Esophagus mucosa (tissue), 1 donor: ENCODE measurements around the gene GPC5. TPM values are rescaled to one million over a fixed set of nuclear protein-coding genes. Genes with fewer than 3 reads are reported as not detected.

Source experiments
- ATAC-seq: fragments of 200-7000 bp; cut with Tn5 transposase; one replicate; pipeline ENCODE4 v1.9.1; 2020
- total RNA-seq: library from RNA; stranded (reverse); gene quantifications from one replicate; pipeline ENCODE4 v1.2.4, GENCODE V29; 2023
- donor health status: DM: yes; HTN: yes; CAD: no.

Gene GPC5
- total RNA-seq, 1 donor from 2014 or later = not detected

DNA sequence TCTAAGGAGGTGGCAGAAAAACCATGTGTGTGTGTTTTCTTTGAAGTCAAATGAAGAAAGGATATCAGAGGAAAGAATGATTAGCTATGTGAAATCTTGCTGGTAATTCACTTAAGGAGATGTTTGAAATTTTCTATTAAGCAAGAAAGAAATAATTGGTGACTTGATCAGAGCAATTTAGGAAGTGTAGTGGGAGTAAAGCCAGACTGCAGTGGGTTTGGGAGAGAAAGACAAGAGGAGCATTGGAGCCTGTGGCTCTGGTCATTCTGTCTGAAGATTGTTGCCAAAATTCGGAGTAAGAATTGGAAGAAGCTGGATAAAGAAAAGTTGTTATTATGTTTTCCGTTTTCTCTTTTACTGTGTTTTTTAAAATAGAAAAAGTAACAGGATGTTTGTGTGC lies 640.5 kb downstream of the GPC5 start:
- no peak for ATAC-seq

DNA sequence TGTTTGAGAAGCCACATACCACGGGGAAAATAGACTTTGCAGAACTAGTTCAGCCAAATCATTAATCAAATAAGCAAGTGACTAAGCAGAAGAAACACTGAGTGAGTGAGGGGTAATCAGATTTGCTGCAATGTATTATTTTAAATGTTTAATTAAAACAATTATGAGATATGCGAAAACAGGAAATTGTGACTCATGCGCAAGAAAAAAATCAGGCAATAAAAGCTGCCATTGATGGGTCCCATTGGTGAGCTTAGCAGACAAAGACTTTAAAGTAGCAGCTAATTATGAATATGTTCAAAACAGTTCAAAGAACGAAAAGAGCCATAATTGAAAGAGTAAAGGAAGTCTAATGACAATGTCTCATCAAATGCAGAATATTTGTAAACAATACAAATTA lies 644.1 kb downstream of the GPC5 start:
- ATAC-seq = no peak

DNA sequence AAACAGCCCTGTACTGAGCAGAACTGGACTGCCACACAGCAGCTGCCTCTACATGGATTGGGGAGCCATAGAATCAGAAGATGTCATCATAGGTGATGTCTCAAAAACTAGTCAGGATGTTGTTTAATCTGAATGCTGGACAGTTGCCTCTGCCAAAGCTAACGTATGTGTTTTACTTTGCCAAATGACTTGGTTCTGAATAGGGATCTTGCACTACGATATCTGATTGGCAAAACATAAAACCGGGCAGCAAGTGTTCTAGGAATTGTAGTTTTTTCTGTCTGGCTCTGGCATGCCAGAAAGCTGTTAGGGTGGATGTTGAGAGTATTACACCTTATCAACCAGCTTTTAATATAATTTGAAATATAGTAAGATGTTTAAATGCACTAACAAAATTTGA lies 645.9 kb downstream of the GPC5 start:
- ATAC-seq = no peak

DNA sequence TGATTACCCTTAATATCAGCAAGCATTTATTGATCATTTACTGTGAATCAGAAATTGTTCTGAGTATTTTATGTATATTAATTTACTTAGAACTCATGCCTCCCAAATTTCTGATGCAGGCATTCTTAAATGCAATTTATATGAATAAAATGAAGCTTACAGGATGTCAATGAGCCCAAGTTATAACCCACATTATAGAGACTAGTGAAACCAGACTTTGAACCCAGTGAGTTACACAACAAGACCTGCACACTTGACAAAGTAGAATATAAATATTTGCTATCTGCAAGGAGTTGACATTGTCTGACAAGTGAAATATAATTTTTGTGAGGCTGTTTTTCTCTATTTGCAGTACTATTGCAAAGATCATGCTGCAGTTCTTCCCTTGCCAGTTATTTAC lies 656.0 kb downstream of the GPC5 start:
- ATAC-seq = no peak

DNA sequence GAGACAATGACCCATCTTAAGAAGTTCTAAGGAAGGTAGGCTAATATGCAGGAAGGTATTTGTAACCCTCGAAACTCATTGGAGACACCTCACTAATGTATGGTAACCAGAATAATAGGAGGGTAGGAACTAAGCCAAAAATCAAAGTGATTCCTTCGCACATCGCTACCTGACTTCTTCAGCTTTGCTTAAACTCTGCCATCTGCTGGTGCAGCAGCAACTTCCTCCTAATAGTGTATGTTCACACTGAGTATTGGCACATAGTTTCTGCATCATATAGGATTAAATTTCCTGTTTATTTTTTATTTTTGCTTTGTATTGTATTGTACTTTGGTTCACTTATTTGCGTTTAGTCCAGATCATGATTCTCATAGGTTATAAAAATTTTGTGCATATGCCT lies 676.2 kb downstream of the GPC5 start:
- no peak for ATAC-seq

DNA sequence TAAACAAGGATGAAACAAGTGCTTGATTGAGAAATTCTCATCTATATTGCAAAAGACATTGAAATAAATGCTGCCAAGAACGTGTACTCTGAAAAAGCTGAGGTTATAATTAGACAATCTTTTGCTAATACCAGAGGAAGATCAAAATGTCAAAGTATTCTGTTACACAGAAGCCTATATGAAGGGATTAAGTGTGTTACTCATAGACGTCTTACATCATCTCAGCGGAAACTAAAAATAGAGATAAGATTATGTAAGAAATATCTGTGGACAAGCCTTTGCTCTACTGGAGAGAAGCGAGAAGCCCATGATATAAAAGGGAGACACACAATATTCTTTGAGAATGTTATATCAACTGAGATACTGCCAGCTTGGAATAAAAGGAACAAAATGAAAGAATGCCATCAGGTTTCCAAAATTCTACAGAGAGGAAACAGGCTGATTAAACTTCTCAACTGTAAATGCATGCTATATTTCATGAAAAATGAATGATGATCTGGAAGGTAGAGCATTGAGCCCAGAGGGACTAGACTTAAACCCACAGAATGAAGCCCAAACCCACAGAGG lies 699.0 kb downstream of the GPC5 start:
- ATAC-seq = no peak

DNA sequence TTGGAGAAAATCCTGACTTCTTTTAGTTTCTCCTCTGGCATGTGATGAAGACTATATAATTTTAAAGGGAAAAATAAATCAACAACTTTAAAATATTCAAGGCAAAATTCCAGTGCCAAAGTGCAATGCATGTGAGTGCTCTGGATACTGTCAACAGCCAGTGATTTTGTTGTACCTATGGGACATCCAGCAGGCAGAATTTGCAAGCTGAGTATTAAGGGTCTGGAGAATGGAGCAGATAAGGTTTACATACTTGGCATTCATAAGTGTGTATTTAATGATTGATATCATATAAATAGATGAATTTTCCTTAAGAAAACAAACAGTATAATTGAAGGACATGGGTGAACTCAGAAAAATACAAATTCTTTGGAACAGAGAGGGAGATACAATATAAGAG lies 703.4 kb downstream of the GPC5 start:
- ATAC-seq = no peak

DNA sequence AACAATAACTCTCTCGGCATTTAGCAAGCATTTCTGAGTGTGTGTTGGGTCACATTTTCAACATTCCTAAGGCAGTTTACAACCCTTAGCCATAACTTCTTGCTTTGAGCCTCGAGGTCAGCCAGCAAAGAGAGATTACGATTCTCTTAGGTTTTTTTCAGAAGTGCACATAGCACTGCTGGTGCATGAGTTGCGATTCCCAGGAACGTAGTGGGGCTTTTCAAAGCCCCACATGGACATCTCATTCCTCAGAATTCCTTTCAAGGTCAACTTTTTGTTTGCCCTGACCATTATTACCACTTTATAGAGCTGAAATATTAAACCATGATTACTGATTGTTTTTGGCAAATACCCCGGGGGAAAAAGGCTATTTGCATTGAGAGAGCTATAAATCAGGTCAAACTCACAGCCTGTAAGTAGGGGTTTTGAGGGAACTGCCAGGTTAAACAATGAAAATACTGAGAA lies 705.3 kb downstream of the GPC5 start:
- ATAC-seq = no peak

DNA sequence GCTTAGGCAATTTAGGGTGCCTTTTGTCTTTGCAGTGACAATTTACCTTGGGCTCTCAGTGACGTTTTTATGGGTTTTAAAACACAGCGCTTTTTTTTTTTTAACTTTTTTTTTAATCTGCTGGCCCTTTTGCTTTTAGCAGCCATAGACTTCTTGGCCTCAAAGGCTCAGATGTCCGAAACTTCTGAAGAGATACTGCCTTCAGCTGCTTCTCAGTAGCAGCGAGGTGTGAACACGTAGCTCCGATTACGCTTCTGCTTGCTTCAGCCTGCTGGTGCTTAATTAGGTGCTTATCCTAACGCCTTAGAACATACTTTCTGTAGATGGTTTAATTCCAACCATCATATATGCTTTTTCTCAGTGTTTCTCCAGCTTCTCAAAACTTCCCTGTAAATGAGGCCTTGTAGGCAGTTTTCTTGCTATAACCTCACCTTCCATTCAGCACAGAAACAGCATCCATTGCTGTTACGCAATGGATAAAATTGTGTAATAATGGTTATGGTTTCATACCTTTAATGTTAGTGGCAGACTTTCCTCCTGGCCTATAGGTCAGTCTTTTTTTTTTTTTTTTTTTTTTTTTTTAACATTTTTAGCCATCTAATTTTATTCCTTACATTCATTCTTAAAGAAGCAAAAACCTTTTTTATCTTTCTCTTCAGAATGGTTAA lies 723.9 kb downstream of the GPC5 start:
- no peak for ATAC-seq

DNA sequence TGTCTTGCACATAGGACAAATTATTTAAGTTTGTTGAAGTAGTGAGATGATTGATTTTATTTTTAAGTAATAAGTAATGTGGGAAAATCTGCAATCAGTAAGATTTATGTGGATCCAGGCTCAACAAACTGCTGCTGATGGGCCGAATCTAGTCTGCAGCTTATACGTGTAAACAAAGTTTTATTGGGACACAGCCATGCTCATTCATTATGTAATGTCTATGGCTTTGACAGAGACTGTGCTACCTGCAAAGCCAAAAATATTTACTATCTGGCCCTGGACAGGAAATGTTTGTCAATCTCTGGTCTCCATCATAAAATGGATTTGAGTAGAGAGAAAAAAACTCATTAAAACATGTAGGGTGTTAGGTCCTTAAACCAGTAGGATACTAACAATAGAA lies 728.0 kb downstream of the GPC5 start:
- ATAC-seq = no peak

DNA sequence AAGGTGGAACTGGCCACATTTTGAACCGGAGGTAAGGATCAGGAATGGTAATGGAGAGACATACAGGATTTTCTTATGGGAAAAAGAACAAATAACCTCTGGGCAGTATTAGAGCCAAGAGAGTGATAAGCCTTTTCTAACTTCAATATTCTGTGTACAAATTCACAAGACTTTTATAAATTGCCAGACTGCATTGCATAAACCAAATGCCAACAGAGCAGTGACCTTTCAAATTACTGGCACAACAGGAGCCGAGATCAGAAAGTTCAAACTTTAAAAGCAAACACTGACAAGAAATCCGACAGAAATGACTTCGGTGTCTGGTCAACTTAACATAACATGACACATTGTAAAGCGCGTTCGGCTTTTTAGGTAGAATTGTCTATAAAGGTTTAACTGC lies 737.1 kb downstream of the GPC5 start:
- no peak for ATAC-seq

DNA sequence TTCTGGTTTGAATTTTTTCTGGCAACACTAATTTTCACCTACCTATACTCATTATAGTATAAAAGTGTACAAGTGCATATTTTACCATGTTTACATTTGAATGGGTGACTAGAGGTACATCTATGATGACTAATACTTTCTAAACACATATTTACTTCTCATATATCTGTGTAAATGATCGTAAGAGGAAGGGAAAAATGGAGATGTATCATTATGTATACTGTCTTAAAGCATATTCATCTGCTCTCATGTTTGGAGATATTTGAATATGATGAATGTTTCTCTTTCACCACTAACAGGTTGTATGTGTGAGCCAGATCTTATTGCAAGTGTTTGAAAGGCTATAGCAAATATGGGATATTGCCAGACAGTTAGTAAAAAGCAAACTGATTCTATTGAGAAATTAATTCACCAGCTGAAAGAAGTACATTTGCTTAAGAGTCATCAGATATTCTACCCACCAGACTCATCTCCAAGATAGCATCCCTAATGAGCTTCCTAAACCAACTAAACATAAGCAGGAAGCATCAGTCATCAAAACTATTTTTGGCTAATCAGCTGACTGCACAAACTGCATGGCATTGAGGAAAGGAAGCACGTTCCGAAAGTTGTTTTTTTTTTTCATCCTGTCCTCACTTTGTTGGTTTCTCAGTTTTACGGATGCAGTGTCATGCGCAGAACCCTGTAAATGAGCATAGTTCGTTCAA lies 738.2 kb downstream of the GPC5 start:
- ATAC-seq = no peak

DNA sequence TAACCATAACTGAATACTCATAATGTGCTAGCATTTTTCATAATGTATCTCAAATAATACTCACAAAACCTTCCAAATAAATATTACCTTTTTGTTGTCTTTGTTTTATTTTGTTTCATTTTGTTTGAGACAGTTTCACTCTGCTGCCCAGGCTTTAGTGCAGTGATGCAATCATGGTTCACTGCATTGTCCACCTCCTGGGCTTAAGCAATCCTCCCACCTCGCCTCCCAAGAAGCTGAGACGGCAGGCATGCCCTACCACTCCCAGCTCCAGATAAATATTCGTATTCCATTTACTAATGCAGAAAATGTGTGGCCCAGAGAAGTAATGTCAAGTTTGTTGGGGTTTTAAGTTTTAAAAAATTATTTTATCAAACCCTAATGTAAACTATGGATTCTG lies 739.1 kb downstream of the GPC5 start:
- ATAC-seq = no peak

DNA sequence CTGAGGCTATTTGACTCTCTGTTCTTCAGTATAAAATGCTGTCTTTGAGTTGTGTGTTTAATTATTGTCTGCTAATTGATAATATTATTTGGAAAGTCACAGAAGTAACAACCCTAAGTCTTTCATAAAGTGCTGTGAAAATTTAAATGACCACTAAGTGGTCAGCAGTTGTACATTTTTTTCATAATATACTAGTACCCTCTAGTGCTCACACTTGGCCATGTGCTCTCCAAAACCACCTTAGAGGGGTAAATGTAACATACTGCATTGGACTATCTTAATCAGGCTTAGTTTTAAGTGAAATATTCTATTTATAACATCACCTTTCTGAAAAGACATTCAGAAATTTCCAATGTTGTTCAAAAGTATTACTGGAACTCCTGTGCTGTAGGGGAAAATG lies 745.3 kb downstream of the GPC5 start:
- ATAC-seq = no peak

DNA sequence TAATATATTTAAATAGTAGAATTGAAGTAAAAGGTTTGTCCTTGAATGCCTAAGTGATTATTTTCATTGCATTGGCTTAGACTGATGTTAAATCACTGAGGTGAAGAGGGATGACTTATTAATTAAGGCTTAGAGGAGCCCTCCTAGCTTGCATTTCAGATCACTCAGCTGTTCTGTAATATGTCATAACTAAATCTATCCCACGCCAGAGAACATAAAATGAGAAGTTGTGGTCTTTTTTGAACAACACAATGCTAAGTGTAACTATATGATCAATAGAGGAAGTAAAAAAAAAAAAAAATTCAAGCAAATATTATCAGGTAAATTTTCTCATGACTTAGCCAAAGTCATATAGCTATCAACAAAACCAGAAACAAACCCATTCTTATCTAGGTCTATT lies 752.2 kb downstream of the GPC5 start:
- no peak for ATAC-seq

DNA sequence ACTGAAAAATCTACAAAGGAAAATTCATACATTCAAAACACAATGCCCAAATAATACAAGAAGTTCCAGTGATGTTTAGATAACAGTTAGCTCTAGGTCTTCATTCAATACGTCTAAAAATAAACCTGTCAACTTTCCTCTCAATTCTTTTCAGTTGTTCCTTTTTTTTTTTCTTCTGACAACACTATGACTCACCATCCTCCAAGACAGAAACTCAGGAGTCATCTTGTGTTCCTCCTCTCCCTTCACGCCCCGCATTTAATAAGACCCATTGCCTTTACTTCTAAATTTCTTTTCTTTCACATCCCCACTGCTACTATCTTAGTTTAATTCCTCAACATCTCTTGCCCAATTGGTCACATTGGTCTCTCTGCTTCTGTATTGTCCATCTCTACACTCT lies 759.9 kb downstream of the GPC5 start:
- ATAC-seq = no peak

DNA sequence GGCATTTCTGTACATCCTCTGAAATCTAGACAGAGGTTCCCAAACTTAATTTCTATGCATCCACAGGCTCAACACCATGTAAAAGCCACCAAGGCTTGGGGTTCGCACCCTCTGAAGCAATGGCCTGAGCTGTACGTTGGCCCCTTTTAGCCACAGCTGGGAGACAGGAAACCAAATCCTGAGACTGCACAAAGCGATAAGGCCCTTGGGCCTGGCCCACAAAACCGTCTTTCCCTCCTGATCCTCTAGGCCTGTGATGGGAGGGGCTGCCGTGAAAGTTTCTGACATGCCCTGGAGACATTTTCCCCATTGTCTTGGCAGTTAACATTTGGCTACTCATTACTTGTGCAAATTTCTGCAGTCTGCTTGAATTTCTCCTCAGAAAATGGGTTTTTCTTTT lies 766.4 kb downstream of the GPC5 start:
- ATAC-seq = no peak

DNA sequence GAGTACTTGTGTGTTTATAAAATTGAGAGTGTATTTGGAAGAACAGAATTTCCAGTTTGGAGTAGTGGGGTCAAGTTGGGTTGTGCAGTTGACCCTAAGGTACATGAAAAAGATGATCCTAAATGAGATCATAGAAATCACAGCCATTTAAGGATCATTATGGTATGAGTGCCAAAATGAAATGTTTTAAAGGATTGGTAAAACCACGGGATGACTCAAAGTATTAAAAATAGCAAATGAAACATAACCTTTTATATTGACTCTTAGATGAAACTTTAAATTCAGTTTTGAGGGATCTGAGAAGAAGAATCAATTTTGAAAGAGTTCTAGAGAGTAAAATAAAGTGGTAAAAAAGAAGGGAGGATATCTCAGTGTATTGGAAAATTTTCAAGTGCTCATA lies 773.8 kb downstream of the GPC5 start:
- ATAC-seq = no peak

DNA sequence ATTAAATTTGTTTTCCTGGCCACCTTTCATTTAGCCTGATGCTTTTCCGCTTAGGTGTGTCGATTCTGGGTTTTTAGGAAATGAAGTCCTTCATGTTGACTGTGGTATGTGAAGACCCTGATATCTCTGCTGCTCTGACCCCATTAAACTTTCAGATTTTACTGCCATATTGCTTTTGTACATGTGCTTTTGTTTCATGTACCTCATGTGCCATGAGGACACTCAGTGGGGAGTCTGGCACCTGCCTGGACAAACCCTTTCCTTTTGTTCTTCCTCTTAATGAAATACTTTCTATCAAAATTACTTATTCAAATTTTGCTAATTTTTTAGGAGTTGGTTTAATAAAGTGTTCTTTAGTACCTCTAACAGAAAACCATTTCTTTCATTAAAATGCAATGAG lies 774.8 kb downstream of the GPC5 start:
- ATAC-seq = no peak

DNA sequence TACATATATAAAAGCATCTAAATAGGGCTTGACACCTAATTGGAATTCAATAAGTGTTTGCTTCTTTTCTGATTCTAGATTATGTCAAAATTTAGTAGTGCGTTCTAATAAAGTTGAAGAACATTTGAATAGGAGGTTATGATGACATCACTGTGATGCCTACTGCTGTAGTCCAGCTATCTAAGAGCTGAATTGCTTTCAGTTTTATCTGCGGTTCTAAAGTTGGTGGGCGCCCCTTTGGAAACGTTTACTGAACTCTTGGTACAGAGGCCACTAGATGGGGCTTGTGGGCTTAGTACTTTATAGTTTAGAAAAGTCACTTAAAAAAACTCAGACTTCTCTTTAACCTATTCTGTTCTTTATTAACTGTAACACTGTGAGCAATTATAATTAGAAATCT lies 776.9 kb downstream of the GPC5 start:
- no peak for ATAC-seq

DNA sequence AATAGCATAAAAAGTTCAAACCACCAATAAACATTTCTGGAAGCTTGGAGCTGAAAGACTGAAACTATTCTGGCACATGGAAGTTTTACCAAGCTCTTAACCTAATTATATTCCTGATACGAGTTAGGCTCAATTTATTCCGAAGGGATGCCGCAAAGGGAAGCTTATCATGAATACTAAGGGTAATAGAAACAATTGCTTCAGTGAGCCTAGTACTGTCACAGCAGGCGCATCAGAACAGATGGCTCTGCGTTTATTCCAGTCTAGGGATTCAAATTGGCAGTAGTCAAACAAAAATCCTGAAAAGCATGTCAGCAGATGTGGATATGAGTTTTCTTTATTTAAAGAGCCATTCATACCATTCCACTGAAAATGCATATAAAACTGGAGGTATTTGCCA lies 779.5 kb downstream of the GPC5 start:
- no peak for ATAC-seq

DNA sequence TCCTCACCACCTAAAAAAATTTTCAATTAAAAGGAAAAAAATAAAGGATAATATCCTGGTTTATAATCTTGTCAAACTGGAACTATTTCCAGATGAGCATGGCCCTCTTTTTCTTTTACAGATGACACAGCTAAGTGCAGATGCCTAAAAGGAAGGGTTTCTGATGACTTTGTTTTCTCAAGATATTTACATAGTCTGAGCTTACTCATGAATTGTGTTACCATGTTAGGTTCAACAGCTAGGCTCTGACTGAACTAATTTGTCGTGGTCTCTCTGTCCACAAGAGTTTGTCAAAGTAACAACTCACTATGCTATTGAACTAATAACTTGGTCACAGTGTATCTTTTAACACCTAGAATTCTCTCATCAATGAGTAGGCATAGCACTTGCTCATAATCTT lies 780.8 kb downstream of the GPC5 start:
- no peak for ATAC-seq

DNA sequence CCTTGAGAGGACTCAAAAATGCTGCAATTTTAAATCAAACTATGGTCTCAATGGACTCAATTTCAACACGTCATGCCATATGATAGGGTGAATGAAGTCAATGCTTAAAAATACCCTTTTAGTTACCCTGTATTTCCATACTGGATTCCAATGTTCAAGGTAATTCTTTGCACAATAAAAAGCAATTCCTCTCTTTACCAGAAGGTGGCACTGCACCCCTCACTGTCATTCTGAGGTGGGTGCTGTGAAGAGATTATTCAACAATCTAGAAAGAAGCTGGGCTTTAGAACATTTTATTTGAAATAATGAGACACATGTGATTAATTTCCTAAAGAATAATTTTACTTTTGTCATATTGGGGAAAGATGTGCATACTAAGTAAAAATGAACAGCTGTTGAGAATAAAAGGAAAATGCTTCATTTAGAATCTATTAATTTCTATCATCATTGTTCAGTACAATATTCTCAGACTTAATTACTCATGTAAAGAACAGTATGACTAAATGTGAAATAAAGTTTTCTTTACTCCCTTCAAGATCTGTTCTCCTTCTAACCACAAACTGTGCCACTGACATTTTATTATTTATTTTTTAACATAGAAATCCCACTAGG lies 789.1 kb downstream of the GPC5 start:
- no peak for ATAC-seq

DNA sequence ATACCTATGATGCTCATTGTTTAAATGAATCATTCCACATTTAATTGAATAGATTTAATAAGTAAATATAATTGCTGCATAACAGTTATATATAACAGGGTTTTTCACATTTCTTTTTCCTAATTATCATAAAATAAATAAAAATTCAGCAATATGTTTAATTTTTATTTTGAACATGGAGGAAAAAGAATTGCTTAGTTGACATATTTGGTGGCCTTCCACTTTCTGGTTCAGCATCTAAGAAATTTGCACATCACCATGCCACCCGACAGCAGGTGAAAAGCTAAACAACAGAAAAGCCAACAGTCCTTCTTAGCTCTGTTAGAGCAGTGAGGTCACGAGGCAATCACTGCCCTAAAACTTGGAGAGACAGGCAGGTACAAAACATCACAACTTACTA lies 790.2 kb downstream of the GPC5 start:
- no peak for ATAC-seq
